Measurements from ENCODE around the gene GPR137C. TPM values are rescaled to one million over a fixed set of nuclear protein-coding genes. Genes with fewer than 3 reads are reported as not detected.

GPR137C gene
- total and polyA plus RNA-seq, 2 of the 13 experiments (the other 11 are each of a cell fraction or from before 2014, with no cell fraction given) = 0.34 to 0.51 TPM

GRCh38 chr14:52590318-52590717, 37.7 kb downstream of the GPR137C start:
- FAIRE-seq = no peak
- H3K4me2 ChIP-seq (ENCODE audit: low read depth, low read length) = no peak overlapping the region
- no peak overlapping the region for H2AFZ ChIP-seq (ENCODE audit: low read length)
- H3K36me3 ChIP-seq (replicated peaks in 1 of 2; ENCODE audit: control insufficient read depth in 1 of 2, insufficient read depth in 2 of 2, low read length in 2 of 2) = no peaks in the 10 kb centered on the region
- no peaks in the 10 kb centered on the region for H3K4me1 ChIP-seq (ENCODE audit: insufficient read depth, low read length)
- ChIA-PET POLR2A (no interaction called here), CTCF (ENCODE audit: low intra/inter-chr PET ratio, low total read pairs) (no interaction called here)
- in situ Hi-C loops (cut with HindIII; ENCODE audit: extremely low pct_ligation_motif_present, low pct_unique_long_range_greater_than_20kb) (no loop called here), intact Hi-C loops (cut with micrococcal nuclease; ENCODE audit: unreplicated experiment) (no loop called here)
- H3K9ac ChIP-seq (ENCODE audit: insufficient read depth, low read depth, low read length) = no peak overlapping the region
- BruUV-seq (replicated peaks) = no TSS peak
- no peak overlapping the region for H3K4me3 ChIP-seq (replicated peaks in 1 of 3; ENCODE audit: insufficient read depth in 1 of 3, low read depth in 2 of 3, low read length in 3 of 3)
- no peaks in the 10 kb centered on the region for H3K9me3 ChIP-seq (ENCODE audit: low read length)
- no peak for DNase-seq (ENCODE audit: low spot score)
- 5% methylated on average over 1 of the region's 1 CpG for WGBS (ENCODE audit: low lambda C conversion rate)
- H3K79me2 ChIP-seq (ENCODE audit: insufficient read depth, low read length) = no peaks in the 10 kb centered on the region
- H3K27me3 ChIP-seq (ENCODE audit: control insufficient read depth in 1 of 2, insufficient read depth in 2 of 2, low read length in 2 of 2) = no peaks in the 10 kb centered on the region
- H4K20me1 ChIP-seq (ENCODE audit: insufficient read depth, low read length) = no peaks in the 10 kb centered on the region
- no peak for ATAC-seq
- H3K27ac ChIP-seq (ENCODE audit: extremely low read length, insufficient read depth, low read length) = no peak overlapping the region
- TF ChIP-seq NONO (IDR thresholded peaks at IDR 0.05) (no peak), NONO (CRISPR knock-in tag; conservative IDR thresholded peaks at IDR 0.05) (no peak), HNF1A (IDR thresholded peaks at IDR 0.05; ENCODE audit: low read depth) (no peak), HNF1A (CRISPR knock-in tag; IDR thresholded peaks at IDR 0.05; ENCODE audit: borderline replicate concordance) (no peak), TBP (CRISPR knock-in tag; IDR thresholded peaks at IDR 0.05) (no peak), XBP1 (CRISPR knock-in tag; IDR thresholded peaks at IDR 0.05) (no peak), ZBED4 (CRISPR knock-in tag; IDR thresholded peaks at IDR 0.05; ENCODE audit: borderline replicate concordance) (no peak), SIN3B (IDR thresholded peaks at IDR 0.05; ENCODE audit: low read length) (no peak), SCMH1 (CRISPR knock-in tag; IDR thresholded peaks at IDR 0.05; ENCODE audit: borderline replicate concordance) (no peak)

All from HepG2 (cell line).